Gastroesophageal sphincter (tissue), 3 donors: ENCODE measurements around the gene PPFIA3.

Source experiments
- EP300 ChIP-seq: sonication (generic); formaldehyde crosslinking; IDR thresholded peaks from one replicate; pipeline ENCODE4 v1.6.1; 2017; ENCODE audit warnings: antibody characterized with exemption, mild to moderate bottlenecking
- POLR2A ChIP-seq, 2 donors: fragments of 450-650 bp; IDR thresholded peaks; one replicate each; pipeline ENCODE4 v1.6.1; 2017; ENCODE audit warnings: antibody characterized with exemption in 2 of 2, mild to moderate bottlenecking in 2 of 2, moderate library complexity in 1 of 2
- TF ChIP-seq, protein P1 (sequence below), 4 experiments: fragments of 200-600 bp in 2 of 4; fragments of 450-650 bp in 2 of 4; sonication (generic) in 1 of 4; IDR thresholded peaks; one replicate each; pipeline ENCODE4 v1.5.1; 2017 to 2019; ENCODE audit warnings: antibody characterized with exemption in 4 of 4, mild to moderate bottlenecking in 2 of 4, moderate library complexity in 2 of 4

- TF ChIP-seq, protein P1, sequence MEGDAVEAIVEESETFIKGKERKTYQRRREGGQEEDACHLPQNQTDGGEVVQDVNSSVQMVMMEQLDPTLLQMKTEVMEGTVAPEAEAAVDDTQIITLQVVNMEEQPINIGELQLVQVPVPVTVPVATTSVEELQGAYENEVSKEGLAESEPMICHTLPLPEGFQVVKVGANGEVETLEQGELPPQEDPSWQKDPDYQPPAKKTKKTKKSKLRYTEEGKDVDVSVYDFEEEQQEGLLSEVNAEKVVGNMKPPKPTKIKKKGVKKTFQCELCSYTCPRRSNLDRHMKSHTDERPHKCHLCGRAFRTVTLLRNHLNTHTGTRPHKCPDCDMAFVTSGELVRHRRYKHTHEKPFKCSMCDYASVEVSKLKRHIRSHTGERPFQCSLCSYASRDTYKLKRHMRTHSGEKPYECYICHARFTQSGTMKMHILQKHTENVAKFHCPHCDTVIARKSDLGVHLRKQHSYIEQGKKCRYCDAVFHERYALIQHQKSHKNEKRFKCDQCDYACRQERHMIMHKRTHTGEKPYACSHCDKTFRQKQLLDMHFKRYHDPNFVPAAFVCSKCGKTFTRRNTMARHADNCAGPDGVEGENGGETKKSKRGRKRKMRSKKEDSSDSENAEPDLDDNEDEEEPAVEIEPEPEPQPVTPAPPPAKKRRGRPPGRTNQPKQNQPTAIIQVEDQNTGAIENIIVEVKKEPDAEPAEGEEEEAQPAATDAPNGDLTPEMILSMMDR (IDR thresholded peaks at IDR 0.05), result peak in 3 of 4 experiments; percentile 65 to 73 (median 70)
- TF ChIP-seq POLR2A (IDR thresholded peaks at IDR 0.05) (no peak), EP300 (no peak)
Observed at GRCh38 chr19:49106648-49107135, 12.7 kb upstream of the PPFIA3 start.
